Measurements from ENCODE around the gene LRP1.

Gene LRP1

GRCh38 chr12:57198329-57198728 lies 70.0 kb downstream of the LRP1 start:
- DNase-seq = no peak

- DNase-seq = no peak
Observed at GRCh38 chr12:57199191-57199590, 70.9 kb downstream of the LRP1 start.

- no peak for DNase-seq
Observed at GRCh38 chr12:57200497-57200896, 72.2 kb downstream of the LRP1 start.

- no peak for DNase-seq
Observed at GRCh38 chr12:57201219-57201618, 72.9 kb downstream of the LRP1 start.

GRCh38 chr12:57201631-57202030 lies 73.3 kb downstream of the LRP1 start:
- DNase-seq = no peak

- DNase-seq = no peak
Observed at GRCh38 chr12:57202321-57202720, 74.0 kb downstream of the LRP1 start.

GRCh38 chr12:57203201-57203600 lies 74.9 kb downstream of the LRP1 start:
- no peak for DNase-seq

- DNase-seq = no peak
Observed at GRCh38 chr12:57203791-57204190, 75.5 kb downstream of the LRP1 start.

GRCh38 chr12:57204454-57204853 lies 76.2 kb downstream of the LRP1 start:
- no peak for DNase-seq

- no peak for DNase-seq
Observed at GRCh38 chr12:57205186-57205585, 76.9 kb downstream of the LRP1 start.

GRCh38 chr12:57205931-57206330 lies 77.6 kb downstream of the LRP1 start:
- DNase-seq = no peak

- no peak for DNase-seq
Observed at GRCh38 chr12:57207731-57208630, 79.7 kb downstream of the LRP1 start.

GRCh38 chr12:57208631-57209282 lies 80.5 kb downstream of the LRP1 start:
- DNase-seq = no peak

- no peak for DNase-seq
Observed at GRCh38 chr12:57209916-57210315, 81.6 kb downstream of the LRP1 start.

- no peak for DNase-seq
Observed at GRCh38 chr12:57210461-57210860, 82.2 kb downstream of the LRP1 start.

GRCh38 chr12:57210926-57211692 lies 82.8 kb downstream of the LRP1 start:
- no peak for DNase-seq

- no peak for DNase-seq
Observed at GRCh38 chr12:57211791-57212700, 83.8 kb downstream of the LRP1 start.

GRCh38 chr12:57212701-57213057 lies 84.4 kb downstream of the LRP1 start:
- DNase-seq = no peak

- peak; percentile 94 for DNase-seq
Observed at GRCh38 chr12:57213058-57213715, 84.9 kb downstream of the LRP1 start.

GRCh38 chr12:57213763-57214397 lies 85.6 kb downstream of the LRP1 start:
- DNase-seq = no peak

- peak; percentile 90 for DNase-seq
Observed at GRCh38 chr12:57214398-57214781, 86.1 kb downstream of the LRP1 start.

- DNase-seq = no peak
Observed at GRCh38 chr12:57215065-57215464, 86.8 kb downstream of the LRP1 start.
